ENCODE results near the gene GNL2.
"Not testable (repeated sequence)": the region's sequence is repeated elsewhere in the genome, so short reads cannot be mapped to it uniquely, and the experiment has no call there.

The GNL2 gene

DNA sequence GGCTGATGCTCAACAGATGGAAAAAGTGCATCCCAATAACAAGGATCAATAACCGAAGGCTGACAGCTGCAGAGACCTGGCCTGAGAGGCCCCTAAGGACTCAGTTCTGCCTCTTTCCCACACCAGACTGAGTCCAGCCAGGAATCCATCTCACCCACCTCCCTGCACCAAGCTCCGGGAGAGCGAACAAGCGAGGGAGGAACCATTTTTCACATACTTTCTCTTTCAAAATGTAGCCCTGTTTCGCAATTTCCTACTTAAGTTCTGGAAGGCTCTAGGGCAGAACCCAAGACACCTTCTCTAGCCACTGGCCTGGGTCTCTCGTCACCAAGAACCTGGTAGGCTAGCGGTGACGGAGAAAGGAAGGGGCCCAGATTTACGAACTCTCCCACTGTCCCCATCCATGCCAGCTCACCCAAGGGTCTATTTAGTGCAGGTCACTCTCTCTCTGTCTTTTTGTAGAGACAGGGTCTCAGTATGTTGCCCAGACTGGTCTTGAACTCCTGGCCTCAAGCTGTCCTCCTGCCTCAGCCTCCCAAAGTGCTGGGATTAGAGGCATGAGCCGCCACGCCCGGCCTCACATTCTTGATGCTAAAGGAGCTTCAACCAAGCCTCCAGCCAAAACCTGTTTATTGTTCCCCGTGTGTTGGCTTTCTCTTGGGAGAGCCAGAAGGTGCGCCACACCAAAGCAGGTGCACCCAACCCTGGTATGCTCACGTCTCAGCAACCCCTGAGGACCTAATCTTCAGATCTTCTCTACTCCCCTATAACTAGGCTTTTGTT is 10.9 kb upstream of the GNL2 start:
- DNase-seq, result no peak

DNA sequence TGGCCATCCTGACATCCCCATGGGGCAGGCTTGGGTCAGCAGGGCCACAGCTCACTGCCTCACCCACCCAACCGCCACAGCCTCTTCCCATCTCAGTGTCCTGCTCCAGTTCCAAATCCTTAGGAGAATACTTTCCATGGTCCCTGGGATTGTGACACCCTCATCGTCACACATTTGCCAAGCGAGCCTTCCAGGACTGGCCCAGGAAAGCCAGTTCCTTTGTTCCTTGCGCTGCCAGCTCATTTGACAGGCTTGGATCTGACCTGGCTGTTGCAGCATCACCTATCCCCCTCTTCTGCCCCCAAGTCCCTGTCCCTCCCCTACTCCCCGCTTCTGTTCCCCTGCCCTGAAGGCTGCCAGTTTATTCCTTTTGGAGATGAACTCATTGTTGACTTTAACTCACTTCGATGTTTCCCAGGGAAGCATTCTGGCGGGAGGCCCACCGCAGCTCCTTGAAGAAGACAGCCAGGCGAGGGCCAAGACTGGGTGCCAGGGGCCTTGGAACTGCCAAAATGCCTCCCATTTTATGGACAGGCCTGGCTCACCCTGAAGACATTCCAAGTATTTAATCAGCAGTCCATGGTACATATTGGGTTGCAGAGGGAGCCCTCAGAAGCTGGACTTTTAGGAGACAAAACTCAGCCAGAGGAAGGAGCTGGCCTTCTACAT is 10.2 kb upstream of the GNL2 start:
- no peak for DNase-seq

DNA sequence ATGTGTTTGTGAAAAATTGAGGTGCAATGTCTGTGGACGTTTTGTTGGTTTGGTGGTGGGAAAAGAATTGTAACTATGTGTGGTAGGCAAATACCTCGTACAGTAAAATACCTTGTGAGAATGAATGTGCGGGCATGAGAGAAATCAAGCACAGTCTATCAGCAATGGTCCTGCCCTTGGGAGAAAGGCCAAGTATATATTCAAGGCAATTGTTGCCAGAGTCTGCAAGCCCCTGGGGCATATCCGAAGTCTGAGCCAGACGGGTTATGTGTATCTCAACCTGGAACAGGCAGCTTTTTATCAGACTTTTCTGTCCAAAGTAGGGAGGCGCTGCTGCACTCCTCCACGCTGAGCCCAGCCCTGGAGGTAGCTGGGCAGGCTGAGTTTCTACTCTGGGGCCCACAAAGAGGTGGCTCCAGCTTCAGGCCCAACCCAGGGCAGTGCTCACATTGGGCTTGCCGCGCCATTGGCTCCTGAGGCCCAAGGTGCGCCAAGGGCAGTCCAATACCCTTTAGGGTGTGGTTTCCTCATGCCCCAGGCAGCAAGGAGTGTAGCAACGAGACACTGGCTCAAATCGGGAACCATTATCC is 9.4 kb upstream of the GNL2 start:
- no peak for DNase-seq

GRCh38 chr1:37602750-37603694 is 7.3 kb upstream of the GNL2 start:
- DNase-seq, result peak; percentile 58

- DNase-seq, result no peak
These were observed 5.7 kb upstream of the GNL2 start for GRCh38 chr1:37601441-37601840.

DNA sequence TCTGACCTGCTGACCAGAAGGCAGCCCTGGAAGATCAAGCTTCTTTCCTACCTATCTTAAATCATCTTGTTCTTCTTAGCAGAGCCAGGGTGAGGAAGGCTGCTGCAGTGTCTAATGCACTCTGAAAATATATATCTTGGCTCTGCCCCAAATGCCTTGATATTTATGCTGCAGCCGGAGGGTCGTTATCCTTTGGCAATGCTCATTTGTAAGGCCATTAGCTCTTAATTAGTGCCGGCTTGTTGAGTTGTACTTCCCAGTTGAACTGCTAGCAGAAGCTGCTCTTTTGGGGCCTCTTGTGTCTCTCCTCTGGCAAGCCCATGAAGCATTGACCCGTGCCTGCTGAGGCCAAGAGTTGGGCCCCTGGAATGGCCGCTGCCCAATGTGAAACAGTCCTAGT is 4.2 kb upstream of the GNL2 start:
- no peak for DNase-seq

DNA sequence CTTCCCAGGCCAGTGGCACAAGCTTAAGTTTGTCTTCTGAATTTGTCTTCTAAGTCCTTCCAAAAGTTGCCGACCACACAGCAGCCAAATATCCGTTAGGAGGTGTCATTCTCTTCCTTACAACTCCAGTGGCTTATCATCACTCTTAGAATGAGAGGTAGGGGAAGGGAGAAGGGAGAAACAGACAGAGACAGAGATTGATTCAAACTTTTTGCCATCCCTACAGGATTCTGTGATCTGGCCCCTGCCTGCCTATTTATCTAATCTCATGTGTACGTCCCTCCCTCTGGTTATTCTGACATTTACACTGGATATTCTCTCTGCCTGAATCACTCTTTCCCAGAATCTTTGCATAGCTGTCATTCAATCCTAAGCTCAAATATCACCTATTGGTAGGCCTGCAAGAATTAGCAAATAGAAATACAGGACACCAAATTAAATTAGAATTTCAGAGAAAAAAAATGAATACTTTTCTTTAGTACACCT is 488 bp upstream of the GNL2 start:
- no peak for DNase-seq

DNA sequence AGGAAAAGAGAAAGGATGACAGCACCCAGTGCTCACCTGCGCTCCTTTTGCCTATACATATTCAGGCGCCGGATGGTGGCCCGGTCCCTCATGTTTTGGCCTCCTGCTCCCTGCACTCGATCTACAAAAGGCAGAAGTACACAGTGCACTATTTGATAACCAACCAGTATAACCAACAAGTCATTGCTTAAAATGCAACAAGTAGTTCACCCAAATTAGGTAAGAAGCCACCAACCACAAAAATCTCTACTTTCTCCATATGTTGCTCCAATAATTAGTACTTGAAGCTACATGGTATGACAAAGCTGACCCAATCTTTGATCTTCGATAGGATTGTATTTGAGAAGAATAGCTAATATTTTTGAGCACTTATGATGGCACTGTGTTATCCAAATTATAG is 2.0 kb downstream of the GNL2 start:
- DNase-seq, result no peak

DNA sequence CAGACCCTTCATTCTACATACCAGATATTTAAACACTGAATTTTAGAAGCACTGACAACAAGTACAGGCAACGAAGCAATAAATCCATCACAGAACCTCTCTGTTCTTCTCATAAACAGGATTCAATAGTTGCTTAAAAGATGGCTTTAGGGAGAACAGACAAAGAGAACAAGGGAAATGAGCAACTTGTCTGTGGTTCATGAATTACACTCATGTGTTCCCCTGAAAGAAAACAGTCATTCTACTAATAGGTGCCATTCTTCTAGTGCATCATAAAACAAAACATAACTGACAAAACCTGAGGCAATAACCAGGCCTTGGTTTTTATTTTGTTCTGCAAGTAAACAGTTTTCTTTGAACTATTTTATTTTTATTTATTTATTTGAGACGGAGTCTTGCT is 6.8 kb downstream of the GNL2 start:
- DNase-seq, result no peak

- DNase-seq, result not testable (repeated sequence)
These were observed 11.2 kb downstream of the GNL2 start for GRCh38 chr1:37584544-37584943.

- DNase-seq, result no peak
These were observed 20.0 kb downstream of the GNL2 start for GRCh38 chr1:37575692-37576091.

DNA sequence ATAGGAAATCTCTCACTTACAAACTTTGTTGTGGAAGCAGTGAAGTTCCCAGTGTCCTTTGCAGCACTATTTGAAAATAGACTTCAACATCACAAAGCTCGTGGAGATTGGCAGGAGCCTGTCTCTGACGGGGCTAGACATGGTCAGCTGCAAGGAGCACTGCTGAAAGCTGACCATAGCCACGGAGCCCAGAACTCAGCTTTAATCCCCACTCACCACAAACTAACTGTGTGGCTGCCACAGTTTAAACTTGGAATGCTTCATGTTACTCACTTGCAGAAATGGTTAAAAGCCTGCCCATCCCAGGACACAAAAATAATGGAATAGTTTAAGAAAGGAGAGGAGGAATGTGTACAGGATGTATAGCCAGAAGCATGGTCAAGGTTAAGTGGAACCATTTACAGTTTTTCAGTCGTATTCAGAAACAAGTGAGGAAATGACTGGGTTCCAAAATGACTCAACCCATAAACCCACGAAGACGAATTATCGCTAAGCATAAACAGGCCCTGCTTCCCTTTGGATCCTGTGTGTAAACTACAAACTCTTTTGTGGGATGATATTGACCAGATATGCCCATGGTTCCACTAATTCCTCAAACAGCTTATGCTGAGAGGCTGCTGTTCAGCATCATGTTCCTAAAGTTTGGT is 20.8 kb downstream of the GNL2 start:
- no peak for DNase-seq

- no peak for DNase-seq
These were observed 25.0 kb downstream of the GNL2 start for GRCh38 chr1:37570528-37571334.

GRCh38 chr1:37567023-37567422 is 28.7 kb downstream of the GNL2 start:
- no peak for DNase-seq

DNA sequence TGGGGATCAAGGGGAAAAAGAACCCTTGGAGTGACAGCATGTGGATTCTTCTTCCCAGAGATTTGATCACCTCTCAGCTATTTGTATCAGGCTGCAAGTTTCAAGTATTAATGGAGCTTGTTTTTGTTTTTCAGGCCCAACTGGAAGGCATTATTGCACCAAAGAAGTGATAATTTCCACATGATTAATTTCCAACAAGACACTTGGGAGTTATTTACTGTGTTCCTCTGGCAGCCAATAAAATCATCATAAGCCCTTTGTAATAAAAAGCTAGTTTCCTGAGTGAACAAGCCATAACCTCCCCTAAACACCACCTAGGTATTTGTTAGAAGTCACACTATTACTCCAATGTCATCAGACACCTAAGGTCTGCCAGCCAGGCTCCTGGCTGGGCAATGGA is 30.8 kb downstream of the GNL2 start:
- DNase-seq, result no peak

- no peak for DNase-seq
These were observed 32.8 kb downstream of the GNL2 start for GRCh38 chr1:37562984-37563383.

DNA sequence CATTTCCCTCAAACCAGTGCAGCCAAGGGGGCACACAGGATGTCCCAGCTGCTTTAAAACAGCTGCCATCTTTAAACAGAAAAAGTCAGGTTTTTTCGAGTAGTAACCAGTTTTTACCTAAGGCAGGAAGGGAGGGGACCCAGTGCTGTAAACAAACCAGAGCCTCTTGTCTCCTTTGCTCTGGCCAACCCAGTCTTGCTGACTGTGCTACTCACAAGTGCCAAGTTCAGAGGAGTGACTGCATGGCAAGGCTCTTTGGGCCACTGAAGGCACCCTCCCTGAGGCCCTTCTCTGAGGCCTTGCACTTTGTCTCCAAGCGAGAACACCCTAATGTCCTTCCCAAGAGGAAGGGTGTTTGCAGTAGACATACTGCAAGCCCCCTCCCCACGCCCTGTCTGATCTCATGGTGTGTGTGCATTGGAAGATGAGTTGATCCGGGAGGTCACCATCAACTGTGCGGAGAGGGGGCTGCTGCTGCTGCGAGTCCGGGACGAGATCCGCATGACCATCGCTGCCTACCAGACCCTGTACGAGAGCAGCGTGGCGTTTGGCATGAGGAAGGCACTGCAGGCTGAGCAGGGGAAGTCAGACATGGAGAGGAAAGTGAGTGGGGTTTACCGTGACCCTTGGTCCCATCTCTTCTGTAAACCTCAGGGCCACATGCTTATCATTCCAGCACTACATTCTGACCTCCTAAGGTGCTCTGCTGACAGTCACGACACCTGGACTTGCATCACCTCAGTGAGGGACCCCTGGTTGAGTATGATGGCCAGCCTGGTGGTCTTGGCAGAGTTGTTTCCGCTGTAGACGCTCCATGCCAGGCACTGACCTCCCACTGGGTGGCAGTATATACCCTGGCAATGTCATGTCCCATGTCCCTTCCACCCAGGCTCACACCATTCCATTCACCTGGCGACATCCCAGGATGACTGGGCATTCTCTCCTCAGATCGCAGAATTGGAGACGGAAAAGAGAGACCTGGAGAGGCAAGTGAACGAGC is 34.3 kb downstream of the GNL2 start:
- no peak for DNase-seq

DNA sequence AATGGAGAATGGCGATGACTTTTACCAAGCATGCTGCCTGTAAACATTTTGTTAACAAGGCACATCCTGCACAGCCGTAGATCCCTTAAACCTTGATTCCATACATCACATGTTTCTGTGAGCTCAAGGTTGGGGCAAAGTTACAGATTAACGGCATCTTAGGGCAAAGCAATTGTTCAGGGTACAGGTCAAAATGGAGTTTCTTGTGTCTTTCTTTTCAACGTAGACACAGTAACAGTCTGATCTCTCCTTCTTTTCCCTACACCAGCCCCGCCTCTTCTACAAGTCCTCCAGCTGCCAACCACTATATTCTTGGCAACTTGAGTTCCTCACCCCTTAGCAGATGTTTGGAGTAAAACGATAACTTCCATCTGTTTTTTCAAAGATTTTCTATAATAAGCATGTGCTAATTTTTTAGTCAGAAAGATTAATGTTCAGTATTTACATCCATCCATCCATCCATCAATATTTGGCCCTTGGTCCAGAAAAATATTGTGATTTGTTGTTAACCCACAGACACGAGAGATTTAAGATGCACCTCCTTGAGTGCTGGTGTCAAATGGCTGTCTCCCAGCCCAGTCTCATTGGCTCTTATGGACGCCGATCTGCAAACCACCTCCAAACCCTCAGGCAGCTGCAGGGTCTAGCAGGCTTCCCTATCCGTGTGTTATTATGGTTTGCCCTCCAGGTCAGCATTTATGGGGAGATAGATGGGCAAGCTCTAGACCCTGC is 35.2 kb downstream of the GNL2 start:
- DNase-seq, result no peak

GRCh38 chr1:37559957-37560379 is 35.8 kb downstream of the GNL2 start:
- DNase-seq, result not testable (repeated sequence)
